Liver (tissue), 9 donors: ENCODE measurements around the gene LCE1C. TPM values are rescaled to one million over a fixed set of nuclear protein-coding genes. Genes with fewer than 3 reads are reported as not detected.

Experiments
- DNase-seq: peaks from one replicate; pipeline ENCODE4 v3.0.0-alpha.2; 2017; ENCODE audit warnings: low spot score
- H3K27ac ChIP-seq, 2 donors: one replicate each; pipeline ENCODE4 v1.7.0; 2013; ENCODE audit warnings: inconsistent platforms in 2 of 2, low read length in 2 of 2, control low read depth in 1 of 2, low read depth in 1 of 2, mild to moderate bottlenecking in 1 of 2
- H3K27me3 ChIP-seq, 4 donors: one replicate each; pipeline versions ENCODE4 v1.6.1 to v1.7.0; 2013; ENCODE audit warnings: low read length in 3 of 4, inconsistent platforms in 1 of 4, mild to moderate bottlenecking in 1 of 4, moderate library complexity in 1 of 4; ENCODE audit not compliant: control insufficient read depth in 4 of 4, insufficient read depth in 4 of 4
- H3K36me3 ChIP-seq, 4 donors: one replicate each; pipeline versions ENCODE4 v1.6.1 to v1.7.0; 2013; ENCODE audit warnings: low read length in 3 of 4, mild to moderate bottlenecking in 3 of 4, low read depth in 1 of 4, moderate library complexity in 1 of 4; ENCODE audit not compliant: control insufficient read depth in 4 of 4, insufficient read depth in 3 of 4
- H3K4me1 ChIP-seq, 4 donors: one replicate each; pipeline versions ENCODE4 v1.6.1 to v1.7.0; 2013; ENCODE audit warnings: low read length in 3 of 4, mild to moderate bottlenecking in 3 of 4, moderate library complexity in 1 of 4; ENCODE audit not compliant: control insufficient read depth in 4 of 4, insufficient read depth in 4 of 4
- H3K4me3 ChIP-seq, 3 donors: one replicate each; pipeline versions ENCODE4 v1.6.1 to v1.7.0; 2013; ENCODE audit warnings: low read length in 3 of 3, control low read depth in 1 of 3, low read depth in 1 of 3, mild to moderate bottlenecking in 1 of 3
- H3K9ac ChIP-seq, 2 donors: one replicate each; pipeline ENCODE4 v1.7.0; 2013; ENCODE audit warnings: low read length in 2 of 2, mild to moderate bottlenecking in 2 of 2, moderate library complexity in 2 of 2, control low read depth in 1 of 2, low read depth in 1 of 2
- H3K9me3 ChIP-seq, 4 donors: one replicate each; pipeline versions ENCODE4 v1.6.1 to v1.7.0; 2013; ENCODE audit warnings: low read length in 3 of 4; ENCODE audit not compliant: control insufficient read depth in 4 of 4
- ATF3 ChIP-seq: IDR thresholded peaks from 2 replicates; pipeline ENCODE4 v1.6.1; 2016; ENCODE audit warnings: antibody characterized with exemption
- CTCF ChIP-seq: fragments of 150-350 bp; IDR thresholded peaks from 2 replicates; pipeline ENCODE4 v1.5.1; 2017; ENCODE audit warnings: improper control_type of control experiment, low read depth, low read length; ENCODE audit not compliant: missing input control
- EGR1 ChIP-seq, 2 donors: IDR thresholded peaks; 2 replicates each; pipeline ENCODE4 v1.6.1; 2016 to 2018; ENCODE audit warnings: antibody characterized with exemption in 2 of 2, low read depth in 2 of 2
- FOXA2 ChIP-seq: IDR thresholded peaks from 2 replicates; pipeline ENCODE4 v1.6.1; 2016; ENCODE audit warnings: antibody characterized with exemption
- GABPA ChIP-seq, 2 donors: IDR thresholded peaks in 1 of 2; conservative IDR thresholded peaks in 1 of 2; 2 replicates each; pipeline ENCODE4 v1.6.1; 2016; ENCODE audit warnings: antibody characterized with exemption in 2 of 2, mild to moderate bottlenecking in 1 of 2, moderate library complexity in 1 of 2
- HNF4A ChIP-seq, 2 donors: conservative IDR thresholded peaks; 2 replicates each; pipeline ENCODE4 v1.6.1; 2016; ENCODE audit warnings: antibody characterized with exemption in 2 of 2, mild to moderate bottlenecking in 2 of 2
- HNF4G ChIP-seq: IDR thresholded peaks from 2 replicates; pipeline ENCODE4 v1.6.1; 2016; ENCODE audit warnings: antibody characterized with exemption
- JUND ChIP-seq, 2 donors: IDR thresholded peaks; 2 replicates each; pipeline ENCODE4 v1.6.1; 2016; ENCODE audit warnings: antibody characterized with exemption in 2 of 2
- MAX ChIP-seq: IDR thresholded peaks from 2 replicates; pipeline ENCODE4 v1.6.1; 2016; ENCODE audit warnings: antibody characterized with exemption
- NR2F2 ChIP-seq: IDR thresholded peaks from 2 replicates; pipeline ENCODE4 v1.6.1; 2016; ENCODE audit warnings: antibody characterized with exemption
- RAD21 ChIP-seq, 2 donors: IDR thresholded peaks; 2 replicates each; pipeline ENCODE4 v1.6.1; 2016; ENCODE audit warnings: antibody characterized with exemption in 2 of 2, mild to moderate bottlenecking in 2 of 2
- RXRA ChIP-seq, 2 donors: IDR thresholded peaks; 2 replicates each; pipeline ENCODE4 v1.6.1; 2017 to 2018; ENCODE audit warnings: antibody characterized with exemption in 2 of 2, mild to moderate bottlenecking in 1 of 2
- YY1 ChIP-seq: IDR thresholded peaks from 2 replicates; pipeline ENCODE4 v1.6.1; 2016; ENCODE audit warnings: antibody characterized with exemption, mild to moderate bottlenecking
- ZBTB33 ChIP-seq: IDR thresholded peaks from 2 replicates; pipeline ENCODE4 v1.6.1; 2016; ENCODE audit warnings: antibody characterized with exemption
- WGBS: extraction: QIAGEN DNeasy Blood & Tissue Kit; methylation state at CpG from one replicate; pipeline ENCODE4 v1.1.7; 2013; 5-methylcytosine and 5-hydroxymethylcytosine counted together
- polyA plus RNA-seq, 2 donors: library from polyadenylated mRNA; stranded (reverse) in 1 of 2; unstranded in 1 of 2; fragments of 200-250 nt in 1 of 2; fragments of >200 nt in 1 of 2; fragmentation: Nextera tagmentation in 1 of 2; extraction: Ambion mirVana in 1 of 2; gene quantifications; one replicate each; pipeline versions ENCODE4 v1.2.1 to v1.2.3, GENCODE V29; 2013 to 2015
- total RNA-seq, 2 donors: library from RNA; depleted of rRNA; stranded (reverse); fragments of >200 nt; gene quantifications; one replicate each; pipeline ENCODE4 v1.2.3, GENCODE V29; 2014
- donor health status: healthy.
- donor health status: healthy.
- donor health status: healthy.
- donor health status: healthy.
- donor health status: healthy.

LCE1C gene
- total and polyA plus RNA-seq, 4 donors = not detected

- H3K27ac ChIP-seq = no peak overlapping the region
- H3K9me3 ChIP-seq = no peaks in the 10 kb centered on the region
- H3K9ac ChIP-seq = no peak overlapping the region
- DNase-seq = no peak
- no peaks in the 10 kb centered on the region for H3K4me1 ChIP-seq
- H3K27me3 ChIP-seq = peaks cover 0 to 7% (median 0%) of the 10 kb centered on the region in 4 donors
- no peak overlapping the region for H3K4me3 ChIP-seq
- 70% methylated on average over 1 of the region's 1 CpG for WGBS
- no peaks in the 10 kb centered on the region for H3K36me3 ChIP-seq
- TF ChIP-seq RAD21 (IDR thresholded peaks at IDR 0.05) (no peak), ATF3 (no peak), CTCF (no peak)
These were observed 36.0 kb downstream of the LCE1C start for GRCh38 chr1:152770411-152770810.

GRCh38 chr1:152768847-152769533, 37.5 kb downstream of the LCE1C start:
- H3K27ac ChIP-seq = no peak overlapping the region
- H3K9ac ChIP-seq = no peak overlapping the region
- no peaks in the 10 kb centered on the region for H3K9me3 ChIP-seq
- TF ChIP-seq RAD21 (IDR thresholded peaks at IDR 0.05) (no peak), CTCF (no peak), FOXA2 (no peak), ATF3 (no peak), RXRA (IDR thresholded peaks at IDR 0.05) (no peak), HNF4G (no peak), YY1 (no peak), NR2F2 (no peak), JUND (IDR thresholded peaks at IDR 0.05) (no peak), EGR1 (IDR thresholded peaks at IDR 0.05; ENCODE audit: low read depth in 2 of 2) (no peak), GABPA (IDR thresholded peaks at IDR 0.05 in 1 of 2, conservative IDR thresholded peaks at IDR 0.05 in 1 of 2) (no peak), HNF4A (conservative IDR thresholded peaks at IDR 0.05) (no peak), ZBTB33 (no peak), MAX (no peak)
- no peak overlapping the region for H3K4me3 ChIP-seq
- H3K36me3 ChIP-seq = no peaks in the 10 kb centered on the region
- WGBS = 65% methylated on average over 8 of the region's 8 CpGs
- H3K27me3 ChIP-seq = peaks cover 0 to 3% (median 0%) of the 10 kb centered on the region in 4 donors
- no peaks in the 10 kb centered on the region for H3K4me1 ChIP-seq
- DNase-seq = no peak
